ENCODE results near the gene SRSF2. TPM values are rescaled to one million over a fixed set of nuclear protein-coding genes. Genes with fewer than 3 reads are reported as not detected.
"Not testable (repeated sequence)": the region's sequence is repeated elsewhere in the genome, so short reads cannot be mapped to it uniquely, and the experiment has no call there.

The SRSF2 gene
- total RNA-seq, 1 donor from 2014 or later, result 121 TPM

DNA sequence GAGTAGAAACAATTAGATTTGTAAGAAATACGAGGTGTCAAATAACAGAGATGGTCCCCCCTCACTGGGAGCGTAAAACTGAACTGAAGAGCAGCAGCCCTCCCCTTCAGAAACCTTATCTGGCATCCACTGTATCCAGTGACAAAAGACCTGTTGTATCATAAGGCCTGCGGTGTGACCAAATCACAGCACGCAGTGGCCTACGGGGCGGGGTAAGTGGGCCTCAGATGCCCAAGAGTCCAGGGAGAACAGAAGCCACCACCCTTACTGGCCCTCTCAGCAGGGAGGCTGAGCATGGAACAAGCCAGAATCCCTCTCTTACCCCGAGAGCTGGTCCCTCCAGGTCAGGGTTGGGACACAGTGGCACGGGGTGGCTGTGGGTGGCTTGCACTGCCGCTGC lies 16.2 kb downstream of the SRSF2 start:
- DNase-seq (ENCODE audit: low read depth), result no peak

DNA sequence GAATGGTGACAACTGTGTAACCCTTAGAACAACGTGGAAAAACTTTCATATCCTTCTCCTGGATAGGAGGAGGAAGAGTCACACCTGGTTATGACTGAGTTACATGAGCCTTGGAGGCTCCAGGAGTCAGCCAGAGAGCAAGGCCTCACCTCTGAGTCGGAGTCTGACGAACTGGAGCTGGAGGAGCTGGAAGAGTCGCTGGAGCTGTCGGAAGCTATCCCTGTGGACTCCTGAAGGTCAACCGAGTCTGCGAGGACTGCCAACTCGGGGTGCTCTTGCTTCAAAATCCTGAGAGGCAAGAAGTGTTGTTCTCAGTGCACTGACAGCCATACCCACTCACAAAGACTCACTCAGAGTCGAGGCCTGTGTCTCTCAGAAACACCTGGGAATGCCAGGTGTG lies 16.9 kb downstream of the SRSF2 start:
- DNase-seq (ENCODE audit: low read depth), result no peak

DNA sequence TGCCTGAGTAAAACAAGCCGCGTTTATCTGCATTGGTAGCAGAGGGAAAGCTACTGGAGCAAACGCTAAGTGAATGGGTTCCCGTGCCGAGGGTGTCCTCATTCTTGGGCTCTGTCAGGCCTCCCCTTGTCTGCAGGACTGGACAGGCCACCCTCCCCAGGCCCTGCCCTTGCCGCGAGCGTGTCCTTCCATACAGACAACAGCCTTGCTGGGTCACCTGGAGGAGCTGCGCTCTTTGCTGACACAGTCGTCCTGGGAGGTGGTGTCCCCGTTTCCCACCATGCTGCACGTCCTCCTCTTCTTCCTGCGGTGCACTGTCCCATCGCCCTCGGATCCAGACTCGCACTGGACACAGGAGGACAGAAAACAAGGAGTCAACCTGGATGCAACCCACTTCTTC lies 18.6 kb downstream of the SRSF2 start:
- DNase-seq (ENCODE audit: low read depth), result no peak

GRCh38 chr17:76716839-76717215 lies 20.3 kb downstream of the SRSF2 start:
- DNase-seq (ENCODE audit: low read depth), result peak; percentile 54

GRCh38 chr17:76716146-76716838 lies 20.8 kb downstream of the SRSF2 start:
- peak; percentile 72 for DNase-seq (ENCODE audit: low read depth)

DNA sequence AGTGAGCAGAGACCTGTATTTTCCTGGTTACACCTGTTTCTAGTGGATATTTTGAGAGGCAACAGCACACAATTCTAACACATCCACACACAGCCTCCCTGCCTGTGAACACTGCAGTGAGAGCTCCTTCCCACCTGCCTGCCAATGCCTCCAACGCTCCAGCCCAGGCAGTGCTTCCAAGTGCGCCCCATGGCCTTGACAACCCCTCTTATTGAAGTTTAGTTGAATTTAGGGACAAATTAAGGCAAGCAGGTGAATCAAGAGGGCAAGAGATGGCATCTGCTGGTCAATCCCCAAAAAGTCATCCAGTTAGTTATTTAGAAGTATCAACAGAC lies 21.7 kb downstream of the SRSF2 start:
- no peak for DNase-seq (ENCODE audit: low read depth)

- DNase-seq (ENCODE audit: low read depth), result no peak
Observed at GRCh38 chr17:76714822-76715495, 22.2 kb downstream of the SRSF2 start.

DNA sequence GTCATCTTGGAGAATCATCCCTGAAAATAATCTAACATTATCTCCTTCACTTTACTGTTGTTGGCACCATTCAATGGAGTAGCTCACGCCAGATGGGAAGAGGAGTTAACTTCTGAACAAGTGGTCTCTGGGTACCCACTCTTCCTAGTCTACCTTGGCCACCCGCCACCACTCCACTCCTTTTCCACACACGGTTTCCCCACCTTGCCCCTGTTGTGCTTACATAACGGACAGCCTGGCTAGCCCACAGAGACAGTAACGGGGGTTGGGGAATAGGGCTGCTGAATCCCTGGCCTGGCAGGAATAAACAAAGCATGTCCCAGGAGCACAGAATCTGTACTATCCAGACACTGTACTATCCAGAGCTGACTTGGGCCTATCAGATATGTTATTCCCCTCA lies 22.8 kb downstream of the SRSF2 start:
- no peak for DNase-seq (ENCODE audit: low read depth)

GRCh38 chr17:76713765-76714164 lies 23.4 kb downstream of the SRSF2 start:
- no peak for DNase-seq (ENCODE audit: low read depth)

GRCh38 chr17:76712321-76712720 lies 24.8 kb downstream of the SRSF2 start:
- not testable (repeated sequence) for DNase-seq (ENCODE audit: low read depth)

DNA sequence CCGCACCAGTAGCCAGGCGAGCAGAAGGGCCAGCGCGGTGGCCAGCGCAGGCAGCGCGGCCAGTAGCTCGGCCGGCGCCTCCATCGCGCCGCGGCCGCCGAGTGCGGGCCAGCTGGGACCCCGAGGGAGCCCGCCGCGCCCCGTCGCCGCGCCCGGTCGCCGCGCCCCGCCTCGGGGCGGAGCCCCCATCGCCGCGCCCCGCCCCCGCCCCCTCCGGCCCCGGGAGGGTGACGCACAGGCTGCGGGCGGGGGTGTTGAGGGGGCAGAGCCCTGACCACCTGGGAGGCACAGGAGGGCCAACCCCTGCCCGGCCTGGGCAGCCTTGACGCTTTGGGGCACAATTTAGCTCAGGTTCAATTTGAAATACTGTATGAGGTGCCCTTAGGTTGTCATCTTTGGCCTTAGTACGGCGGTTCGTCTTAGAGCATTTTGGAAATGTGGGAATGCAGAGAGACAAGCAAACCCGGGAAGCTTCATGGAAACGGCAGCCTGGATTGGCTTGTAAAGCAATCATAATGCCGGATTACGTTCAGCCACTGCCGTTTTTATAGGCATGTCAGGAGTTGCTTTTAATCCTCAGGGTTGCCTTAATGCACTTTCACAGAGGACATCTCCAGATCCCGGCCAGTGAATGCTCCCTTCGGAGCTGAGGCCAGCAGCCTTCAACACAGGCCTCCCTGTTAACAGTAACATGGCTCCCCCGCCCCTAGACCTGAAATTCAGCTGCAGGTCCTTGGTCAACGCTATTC lies 26.1 kb downstream of the SRSF2 start, which contains the start of gene MXRA7:
MXRA7 (minus strand) TSS at position 103 of the 749 bp plus-strand sequence; CDS start at position 84, 19 bp downstream.
- no peak for DNase-seq (ENCODE audit: low read depth)

DNA sequence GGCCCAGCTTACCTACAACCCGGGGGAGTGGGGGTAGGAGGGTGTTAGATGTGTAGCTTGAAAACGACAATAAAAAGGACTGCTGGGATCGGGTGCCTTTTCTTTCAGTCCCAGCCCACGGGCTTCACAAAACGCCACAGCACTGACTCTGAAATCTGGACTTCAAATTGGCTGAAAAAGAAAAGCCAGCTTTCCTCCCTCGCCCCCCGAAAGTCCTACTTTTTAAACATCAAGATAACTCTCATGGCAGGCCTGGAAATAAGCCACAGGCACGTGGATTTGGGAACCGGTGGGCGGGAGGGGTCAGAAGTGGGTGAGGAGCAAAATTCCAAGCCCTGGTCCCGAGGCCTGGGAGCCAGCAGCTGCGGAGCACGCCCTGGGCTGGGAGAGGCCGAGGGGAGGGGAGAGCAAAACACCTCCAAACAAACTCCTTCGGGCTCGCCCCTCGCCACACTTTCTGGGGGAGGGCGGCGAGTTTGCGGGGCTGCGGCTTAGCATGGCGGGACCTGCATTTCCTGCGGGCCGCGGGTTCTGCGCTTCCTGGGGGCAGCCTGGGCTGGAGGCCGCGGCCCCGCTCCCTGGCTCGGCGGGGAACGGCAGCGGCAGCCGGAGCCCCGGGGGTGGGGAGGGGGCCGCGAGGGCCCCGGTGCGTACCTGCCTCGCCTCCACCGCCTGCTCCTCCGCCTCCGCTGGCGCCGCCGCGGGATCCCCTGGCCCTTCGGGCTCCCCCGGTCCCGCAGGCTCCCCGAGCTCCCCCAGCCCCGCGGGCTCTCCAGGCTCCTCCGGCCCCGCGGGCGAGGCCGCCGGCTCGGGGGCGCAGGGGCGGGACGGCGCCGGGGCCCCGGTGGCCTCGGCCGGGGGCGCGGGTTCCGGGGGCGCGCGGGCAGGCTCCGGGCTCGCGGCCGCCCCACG lies 26.9 kb downstream of the SRSF2 start:
- not testable (repeated sequence) for DNase-seq (ENCODE audit: low read depth)

- DNase-seq (ENCODE audit: low read depth), result peak; percentile 89
Observed at GRCh38 chr17:76709077-76709950, 27.8 kb downstream of the SRSF2 start.

GRCh38 chr17:76707985-76708807 lies 28.9 kb downstream of the SRSF2 start:
- DNase-seq (ENCODE audit: low read depth), result no peak

DNA sequence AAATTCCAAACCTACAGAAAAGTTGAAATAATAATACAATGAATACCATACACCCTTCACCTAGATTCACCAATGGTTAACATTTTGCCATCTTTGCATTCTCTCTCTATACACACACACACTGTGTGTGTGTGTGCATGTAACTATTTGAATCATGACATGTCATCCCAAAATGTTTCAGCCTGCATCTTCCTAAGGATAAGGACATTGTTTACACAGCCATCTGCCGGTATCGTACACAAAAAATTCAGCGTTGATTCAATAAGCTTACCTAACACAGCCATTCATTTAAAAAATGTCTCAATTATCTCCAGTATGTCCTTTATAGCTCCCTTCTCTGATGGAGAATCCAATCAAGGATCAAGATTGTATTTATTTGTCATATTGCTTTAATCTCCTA lies 30.3 kb downstream of the SRSF2 start:
- no peak for DNase-seq (ENCODE audit: low read depth)

- DNase-seq (ENCODE audit: low read depth), result no peak
Observed at GRCh38 chr17:76704805-76705204, 32.3 kb downstream of the SRSF2 start.

GRCh38 chr17:76702941-76703637 lies 34.0 kb downstream of the SRSF2 start:
- DNase-seq (ENCODE audit: low read depth), result no peak

GRCh38 chr17:76702076-76702475 lies 35.1 kb downstream of the SRSF2 start:
- no peak for DNase-seq (ENCODE audit: low read depth)

DNA sequence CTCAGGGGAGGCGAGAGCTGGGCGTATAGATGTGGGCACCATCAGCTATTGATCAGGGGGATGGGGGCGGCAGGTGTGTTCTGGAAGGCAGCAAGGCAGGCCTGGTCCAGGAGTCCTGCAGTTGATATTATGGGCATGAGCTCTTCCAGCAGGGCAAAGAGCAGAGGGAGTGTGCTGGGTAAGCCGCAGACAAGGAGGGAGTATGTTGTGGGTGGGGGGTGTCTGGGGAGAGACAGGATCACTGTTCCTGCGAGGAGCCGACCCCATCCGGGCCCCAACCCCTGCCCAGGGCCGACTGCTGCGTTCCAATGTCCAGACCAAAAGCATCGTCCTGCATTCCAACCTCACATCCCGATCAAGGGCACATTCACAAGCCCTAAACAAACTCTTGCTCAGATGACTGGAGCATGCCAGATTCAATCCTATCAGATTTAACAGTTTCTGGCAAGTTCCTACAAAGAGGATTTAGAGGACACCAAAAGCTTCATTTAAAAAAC lies 35.6 kb downstream of the SRSF2 start:
- DNase-seq (ENCODE audit: low read depth), result no peak

Measured in renal cortical epithelial cell (primary cell).